SU-DHL-6 (cell line): Measurements from ENCODE around the gene ASB18.
"Not testable (repeated sequence)": the region's sequence is repeated elsewhere in the genome, so short reads cannot be mapped to it uniquely, and the experiment has no call there.

Experiments
- CTCF ChIP-seq: fragments of 200-600 bp; sonication (generic); IDR thresholded peaks from one replicate; pipeline ENCODE4 v1.5.1; 2017; ENCODE audit warnings: antibody characterized with exemption, mild to moderate bottlenecking, low read length, moderate library complexity; ENCODE audit not compliant: insufficient read depth, poor library complexity, severe bottlenecking
- EZH2phosphoT487 ChIP-seq: fragments of 200-600 bp; sonication (generic), shearing (Covaris generic); conservative IDR thresholded peaks from 2 replicates; pipeline ENCODE4 v1.6.1; 2018; ENCODE audit warnings: mild to moderate bottlenecking, antibody characterized with exemption, low read length, moderate library complexity, mixed read lengths

- TF ChIP-seq CTCF, EZH2phosphoT487: not testable (repeated sequence)
These were observed 24.2 kb upstream of the ASB18 start for GRCh38 chr2:236288373-236288772.
